ENCODE data around the gene MED6. TPM values are rescaled to one million over a fixed set of nuclear protein-coding genes. Genes with fewer than 3 reads are reported as not detected.

Gene MED6
- total and polyA plus RNA-seq, 2 of the 13 experiments (the other 11 are each of a cell fraction or from before 2014, with no cell fraction given): 44.8 to 47.8 TPM

- ChIA-PET CTCF (ENCODE audit: low intra/inter-chr PET ratio, low total read pairs) (no interaction called here), POLR2A (no interaction called here)
- no peaks in the 10 kb centered on the region for H3K79me2 ChIP-seq (ENCODE audit: insufficient read depth, low read length)
- no peaks in the 10 kb centered on the region for H3K36me3 ChIP-seq (replicated peaks in 1 of 2; ENCODE audit: control insufficient read depth in 1 of 2, insufficient read depth in 2 of 2, low read length in 2 of 2)
- in situ Hi-C loops (cut with HindIII; ENCODE audit: extremely low pct_ligation_motif_present, low pct_unique_long_range_greater_than_20kb): no loop called here
- no peaks in the 10 kb centered on the region for H3K9me3 ChIP-seq (ENCODE audit: low read length)
- BruUV-seq (replicated peaks): no TSS peak
- no peak overlapping the region for H3K4me3 ChIP-seq (replicated peaks in 1 of 3; ENCODE audit: insufficient read depth in 1 of 3, low read depth in 2 of 3, low read length in 3 of 3)
- FAIRE-seq (no peak), ATAC-seq (no peak), DNase-seq (ENCODE audit: low spot score) (no peak)
- no peak overlapping the region for H3K27ac ChIP-seq (ENCODE audit: extremely low read length, insufficient read depth, low read length)
- 40% methylated on average over 4 of the region's 4 CpGs for WGBS (ENCODE audit: low lambda C conversion rate)
- H2AFZ ChIP-seq (ENCODE audit: low read length): no peak overlapping the region
- TF ChIP-seq ZNF576 (CRISPR knock-in tag; IDR thresholded peaks at IDR 0.05) (no peak), ZNF205 (CRISPR knock-in tag; IDR thresholded peaks at IDR 0.05) (no peak), FOSL2 (CRISPR knock-in tag; IDR thresholded peaks at IDR 0.05) (no peak), PHF5A (CRISPR knock-in tag; IDR thresholded peaks at IDR 0.05; ENCODE audit: low read depth, unreplicated experiment) (no peak), GZF1 (CRISPR knock-in tag; IDR thresholded peaks at IDR 0.05) (no peak), HES4 (CRISPR knock-in tag; IDR thresholded peaks at IDR 0.05; ENCODE audit: borderline replicate concordance) (no peak), KDM4B (CRISPR knock-in tag; IDR thresholded peaks at IDR 0.05) (no peak), ZNF589 (CRISPR knock-in tag; conservative IDR thresholded peaks at IDR 0.05) (no peak), HNF1A (IDR thresholded peaks at IDR 0.05; ENCODE audit: low read depth) (no peak), HNF1A (CRISPR knock-in tag; IDR thresholded peaks at IDR 0.05; ENCODE audit: borderline replicate concordance) (no peak), BHLHE40 (IDR thresholded peaks at IDR 0.05; ENCODE audit: low read length) (no peak), ZMAT3 (CRISPR knock-in tag; conservative IDR thresholded peaks at IDR 0.05) (no peak), STAT5B (CRISPR knock-in tag; IDR thresholded peaks at IDR 0.05) (no peak), ZNF543 (CRISPR knock-in tag; IDR thresholded peaks at IDR 0.05) (no peak), ZNF143 (CRISPR knock-in tag; IDR thresholded peaks at IDR 0.05) (no peak), GATAD2A (CRISPR knock-in tag; IDR thresholded peaks at IDR 0.05) (no peak), JUND (CRISPR knock-in tag; IDR thresholded peaks at IDR 0.05) (no peak), NKX3-1 (CRISPR knock-in tag; IDR thresholded peaks at IDR 0.05) (no peak)
- TF ChIP-seq, protein P1, sequence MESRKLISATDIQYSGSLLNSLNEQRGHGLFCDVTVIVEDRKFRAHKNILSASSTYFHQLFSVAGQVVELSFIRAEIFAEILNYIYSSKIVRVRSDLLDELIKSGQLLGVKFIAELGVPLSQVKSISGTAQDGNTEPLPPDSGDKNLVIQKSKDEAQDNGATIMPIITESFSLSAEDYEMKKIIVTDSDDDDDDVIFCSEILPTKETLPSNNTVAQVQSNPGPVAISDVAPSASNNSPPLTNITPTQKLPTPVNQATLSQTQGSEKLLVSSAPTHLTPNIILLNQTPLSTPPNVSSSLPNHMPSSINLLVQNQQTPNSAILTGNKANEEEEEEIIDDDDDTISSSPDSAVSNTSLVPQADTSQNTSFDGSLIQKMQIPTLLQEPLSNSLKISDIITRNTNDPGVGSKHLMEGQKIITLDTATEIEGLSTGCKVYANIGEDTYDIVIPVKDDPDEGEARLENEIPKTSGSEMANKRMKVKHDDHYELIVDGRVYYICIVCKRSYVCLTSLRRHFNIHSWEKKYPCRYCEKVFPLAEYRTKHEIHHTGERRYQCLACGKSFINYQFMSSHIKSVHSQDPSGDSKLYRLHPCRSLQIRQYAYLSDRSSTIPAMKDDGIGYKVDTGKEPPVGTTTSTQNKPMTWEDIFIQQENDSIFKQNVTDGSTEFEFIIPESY (CRISPR knock-in tag; IDR thresholded peaks at IDR 0.05): no peak
- H3K9ac ChIP-seq (ENCODE audit: insufficient read depth, low read depth, low read length): no peak overlapping the region
- no peaks in the 10 kb centered on the region for H4K20me1 ChIP-seq (ENCODE audit: insufficient read depth, low read length)
- no peak overlapping the region for H3K4me2 ChIP-seq (ENCODE audit: low read depth, low read length)
- H3K4me1 ChIP-seq (ENCODE audit: insufficient read depth, low read length): no peaks in the 10 kb centered on the region
- intact Hi-C loops (cut with micrococcal nuclease; ENCODE audit: unreplicated experiment): no loop called here
- H3K27me3 ChIP-seq (ENCODE audit: control insufficient read depth in 1 of 2, insufficient read depth in 2 of 2, low read length in 2 of 2): no peaks in the 10 kb centered on the region; a peak in 1 of 5 replicates
These were observed 49.3 kb upstream of the MED6 start for GRCh38 chr14:70649803-70650202.

Data from HepG2 (cell line).